ENCODE data around the gene RGS6.

RGS6 gene

GRCh38 chr14:72614365-72614764 lies 682.1 kb downstream of the RGS6 start:
- Histone ChIP-seq H3K27ac (ENCODE audit: low read length) (no peak overlapping the region), H3K9ac (ENCODE audit: low read depth, low read length) (no peak overlapping the region), H3K36me3 (ENCODE audit: insufficient read depth, low read depth, low read length) (no peaks in the 10 kb centered on the region), H3K9me3 (ENCODE audit: insufficient read depth, low read depth, low read length) (no peaks in the 10 kb centered on the region), H3K27me3 (ENCODE audit: insufficient read depth, low read length) (no peaks in the 10 kb centered on the region), H3K4me3 (ENCODE audit: low read length) (no peak overlapping the region), H3K4me1 (ENCODE audit: insufficient read depth, low read length) (no peaks in the 10 kb centered on the region; the same call in none of the 2 replicates)

DNA sequence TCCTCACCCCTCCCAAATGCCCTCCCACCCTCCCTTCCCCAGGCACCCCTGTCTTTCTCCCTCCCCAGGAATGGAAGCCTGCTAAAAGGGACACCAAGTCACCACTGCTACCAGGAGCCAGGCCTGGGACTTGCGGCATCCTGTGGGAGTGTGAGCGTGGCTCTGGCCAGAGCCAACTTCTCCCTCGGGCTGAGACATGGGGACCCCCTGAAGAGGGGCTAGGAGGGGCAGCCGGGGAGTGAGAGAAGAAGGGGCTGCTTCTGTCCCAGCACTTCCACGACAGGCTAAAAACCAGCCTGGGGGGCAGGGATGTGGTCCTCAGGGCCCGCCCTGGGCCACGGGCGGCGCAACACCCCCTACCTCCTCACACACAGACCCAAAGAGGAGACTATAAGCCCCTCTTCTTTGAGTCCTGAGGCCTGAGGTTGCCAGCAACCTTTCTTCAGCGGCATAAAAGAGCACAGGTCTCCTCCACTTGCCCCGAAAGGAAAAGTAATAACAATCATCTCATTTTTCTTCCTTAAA lies 682.7 kb downstream of the RGS6 start:
- Histone ChIP-seq H3K4me1 (ENCODE audit: insufficient read depth, low read length) (no peaks in the 10 kb centered on the region; the same call in none of the 2 replicates), H3K9ac (ENCODE audit: low read depth, low read length) (no peak overlapping the region), H3K36me3 (ENCODE audit: insufficient read depth, low read depth, low read length) (no peaks in the 10 kb centered on the region), H3K27me3 (ENCODE audit: insufficient read depth, low read length) (no peaks in the 10 kb centered on the region), H3K27ac (ENCODE audit: low read length) (no peak overlapping the region), H3K4me3 (ENCODE audit: low read length) (no peak overlapping the region), H3K9me3 (ENCODE audit: insufficient read depth, low read depth, low read length) (no peaks in the 10 kb centered on the region)

GRCh38 chr14:72615451-72616121 lies 683.4 kb downstream of the RGS6 start:
- peaks cover 3% of the 10 kb centered on the region; the same call in 1 of the 2 replicates for H3K27me3 ChIP-seq (ENCODE audit: insufficient read depth, low read length)

More at GRCh38 chr14:72615451-72616121, 683.4 kb downstream of the RGS6 start:
- no peaks in the 10 kb centered on the region for H3K36me3 ChIP-seq (ENCODE audit: insufficient read depth, low read depth, low read length)
- no peak overlapping the region for H3K27ac ChIP-seq (ENCODE audit: low read length)
- no peak overlapping the region for H3K4me3 ChIP-seq (ENCODE audit: low read length)
- no peaks in the 10 kb centered on the region for H3K9me3 ChIP-seq (ENCODE audit: insufficient read depth, low read depth, low read length)
- H3K4me1 ChIP-seq (ENCODE audit: insufficient read depth, low read length): no peaks in the 10 kb centered on the region; the same call in none of the 2 replicates
- H3K9ac ChIP-seq (ENCODE audit: low read depth, low read length): no peak overlapping the region

Data from iPS-20b (cell line).